Testis (tissue), 3 donors: ENCODE measurements around the gene SMYD3. TPM values are rescaled to one million over a fixed set of nuclear protein-coding genes. Genes with fewer than 3 reads are reported as not detected.

Experiments
- DNase-seq: peaks from one replicate; pipeline ENCODE4 v3.0.0-alpha.2; 2019
- H3K27ac ChIP-seq, 2 donors: fragments of 200-600 bp; sonication (generic); one replicate each; pipeline ENCODE4 v1.5.1; 2019
- H3K27me3 ChIP-seq: fragments of 200-600 bp; sonication (generic); one replicate; pipeline ENCODE4 v1.5.1; 2019
- H3K36me3 ChIP-seq: fragments of 200-600 bp; sonication (generic); one replicate; pipeline ENCODE4 v1.5.1; 2017; ENCODE audit warnings: low read depth; ENCODE audit errors: missing control alignments
- H3K4me1 ChIP-seq: fragments of 200-600 bp; sonication (generic); one replicate; pipeline ENCODE4 v1.5.1; 2019
- H3K4me3 ChIP-seq, 2 donors: fragments of 200-600 bp; sonication (generic); one replicate each; pipeline ENCODE4 v1.5.1; 2017 to 2019
- H3K9me3 ChIP-seq: fragments of 200-600 bp; sonication (generic); one replicate; pipeline ENCODE4 v1.5.1; 2017
- CTCF ChIP-seq, 3 experiments: fragments of 450-650 bp in 2 of 3; fragments of 200-600 bp in 1 of 3; sonication (generic) in 1 of 3; IDR thresholded peaks; one replicate each; pipeline ENCODE4 v1.5.1; 2016 to 2019; ENCODE audit warnings: antibody characterized with exemption in 3 of 3, mild to moderate bottlenecking in 2 of 3, moderate library complexity in 1 of 3
- POLR2A ChIP-seq: fragments of 450-650 bp; IDR thresholded peaks from one replicate; pipeline ENCODE4 v1.6.1; 2017; ENCODE audit warnings: antibody characterized with exemption, mild to moderate bottlenecking, moderate library complexity
- WGBS, 2 donors: methylation state at CpG; one replicate each; pipeline ENCODE4 v1.1.5; 2018; 5-methylcytosine and 5-hydroxymethylcytosine counted together
- intact Hi-C: fragments of 100-400 bp; cut with DNase I; formaldehyde crosslinking; loops from one replicate; pipeline ENCODE4 v1.15.1; 2023; ENCODE audit warnings: low total_unique reads
- polyA plus RNA-seq: library from polyadenylated mRNA; stranded (reverse); fragments of 350-450 nt; fragmentation: Illumina TruSeq; extraction: RNeasy Lipid Tissue Mini Kit (QIAGEN cat#74804); gene quantifications from one replicate; pipeline ENCODE4 v1.2.3, GENCODE V29; 2014; ENCODE audit warnings: low read depth, low replicate concordance; ENCODE audit not compliant: insufficient read depth
- total RNA-seq, 2 donors: library from RNA; depleted of rRNA; stranded (reverse); fragments of >200 nt; gene quantifications; one replicate each; pipeline ENCODE4 v1.2.3, GENCODE V29; 2016

Gene SMYD3
- total and polyA plus RNA-seq, 3 donors from 2014 or later = 23.0 to 38.8 (median 38.7) TPM

GRCh38 chr1:246295968-246296367, 211.1 kb downstream of the SMYD3 start:
- H3K36me3 ChIP-seq = no peaks in the 10 kb centered on the region
- intact Hi-C loops = no loop called here
- H3K27ac ChIP-seq = no peak overlapping the region
- H3K4me3 ChIP-seq = no peak overlapping the region
- no peaks in the 10 kb centered on the region for H3K27me3 ChIP-seq
- TF ChIP-seq POLR2A (no peak), CTCF (IDR thresholded peaks at IDR 0.05) (no peak)
- 85 to 87% methylated on average over 5 of the region's 5 CpGs for WGBS, 2 donors
- no peaks in the 10 kb centered on the region for H3K9me3 ChIP-seq
- DNase-seq = no peak
- peaks cover 4% of the 10 kb centered on the region for H3K4me1 ChIP-seq

GRCh38 chr1:246295340-246295739, 211.7 kb downstream of the SMYD3 start:
- Histone ChIP-seq H3K4me1 (no peaks in the 10 kb centered on the region), H3K4me3 (no peak overlapping the region), H3K9me3 (no peaks in the 10 kb centered on the region), H3K27me3 (no peaks in the 10 kb centered on the region), H3K36me3 (no peaks in the 10 kb centered on the region), H3K27ac (no peak overlapping the region)
- WGBS, 2 donors = 79 to 83% methylated on average over 2 of the region's 2 CpGs
- no peak for DNase-seq
- intact Hi-C loops = no loop called here
- TF ChIP-seq CTCF (IDR thresholded peaks at IDR 0.05) (no peak), POLR2A (no peak)

- H3K36me3 ChIP-seq = no peaks in the 10 kb centered on the region
- no peak for DNase-seq
- intact Hi-C loops = no loop called here
- no peaks in the 10 kb centered on the region for H3K9me3 ChIP-seq
- H3K4me1 ChIP-seq = no peaks in the 10 kb centered on the region
- WGBS, 2 donors = 92 to 100% methylated on average over 2 of the region's 2 CpGs
- no peaks in the 10 kb centered on the region for H3K27me3 ChIP-seq
- no peak overlapping the region for H3K27ac ChIP-seq
- no peak for TF ChIP-seq CTCF (IDR thresholded peaks at IDR 0.05)
- no peak for TF ChIP-seq POLR2A
- H3K4me3 ChIP-seq = no peak overlapping the region
Measured at GRCh38 chr1:246294263-246294662, 212.8 kb downstream of the SMYD3 start.

- DNase-seq = no peak
- no peaks in the 10 kb centered on the region for H3K27me3 ChIP-seq
- H3K9me3 ChIP-seq = no peaks in the 10 kb centered on the region
- H3K27ac ChIP-seq = no peak overlapping the region
- TF ChIP-seq CTCF (IDR thresholded peaks at IDR 0.05) (no peak), POLR2A (no peak)
- WGBS, 2 donors = 85 to 95% methylated on average over 8 of the region's 8 CpGs
- H3K4me1 ChIP-seq = no peaks in the 10 kb centered on the region
- no peak overlapping the region for H3K4me3 ChIP-seq
- H3K36me3 ChIP-seq = no peaks in the 10 kb centered on the region
- intact Hi-C loops = no loop called here
Measured at GRCh38 chr1:246293366-246294121, 213.5 kb downstream of the SMYD3 start.

- Histone ChIP-seq H3K4me3 (no peak overlapping the region), H3K4me1 (no peaks in the 10 kb centered on the region), H3K27ac (no peak overlapping the region), H3K9me3 (no peaks in the 10 kb centered on the region), H3K27me3 (no peaks in the 10 kb centered on the region), H3K36me3 (no peaks in the 10 kb centered on the region)
- intact Hi-C loops = no loop called here
- TF ChIP-seq CTCF (IDR thresholded peaks at IDR 0.05) = no peak
- TF ChIP-seq POLR2A = no peak
- DNase-seq = no peak
- 89 to 100% methylated on average over 1 of the region's 1 CpG for WGBS, 2 donors
Measured at GRCh38 chr1:246292571-246292970, 214.5 kb downstream of the SMYD3 start.
